ENCODE data around the gene IFNL2.

Gene IFNL2

GRCh38 chr19:39319098-39319891 lies 51.1 kb downstream of the IFNL2 start:
- no peak for DNase-seq
